ENCODE data around the gene SYT11. TPM values are rescaled to one million over a fixed set of nuclear protein-coding genes. Genes with fewer than 3 reads are reported as not detected.

Gene SYT11
- total and polyA plus RNA-seq, 4 donors: 0.49 to 1.2 (median 0.76) TPM

- TF ChIP-seq REST (IDR thresholded peaks at IDR 0.05) (no peak), NR2F2 (IDR thresholded peaks at IDR 0.05) (no peak), ATF3 (IDR thresholded peaks at IDR 0.05) (no peak)
Measured at GRCh38 chr1:155816351-155816750, 43.0 kb upstream of the SYT11 start (continued).

- Histone ChIP-seq H3K36me3 (ENCODE audit: control insufficient read depth in 4 of 4, insufficient read depth in 3 of 4, low read depth in 1 of 4, low read length in 3 of 4) (peaks cover 2 to 25% (median 16%) of the 10 kb centered on the region in 4 donors), H3K27ac (ENCODE audit: low read depth in 1 of 2, low read length in 2 of 2) (no peak overlapping the region)
- 93% methylated on average over 4 of the region's 4 CpGs for WGBS
Measured at GRCh38 chr1:155827450-155827849, 31.9 kb upstream of the SYT11 start.

More at GRCh38 chr1:155827450-155827849, 31.9 kb upstream of the SYT11 start:
- Histone ChIP-seq H3K4me3 (ENCODE audit: low read depth in 1 of 3, low read length in 3 of 3) (no peak overlapping the region), H3K9me3 (ENCODE audit: control insufficient read depth in 4 of 4, low read length in 3 of 4) (no peaks in the 10 kb centered on the region), H3K9ac (ENCODE audit: low read depth in 1 of 2, low read length in 2 of 2) (no peak overlapping the region), H3K4me1 (ENCODE audit: control insufficient read depth in 4 of 4, insufficient read depth in 4 of 4, low read length in 3 of 4) (peaks cover 0 to 1% (median 0%) of the 10 kb centered on the region in 4 donors), H3K27me3 (ENCODE audit: control insufficient read depth in 4 of 4, insufficient read depth in 4 of 4, low read length in 3 of 4) (no peaks in the 10 kb centered on the region)
- no peak for TF ChIP-seq MAX (IDR thresholded peaks at IDR 0.05)
- TF ChIP-seq SP1 (IDR thresholded peaks at IDR 0.05): no peak
- no peak for TF ChIP-seq YY1 (IDR thresholded peaks at IDR 0.05)
- no peak for TF ChIP-seq RAD21 (IDR thresholded peaks at IDR 0.05)
- TF ChIP-seq FOXA1 (IDR thresholded peaks at IDR 0.05): no peak
- TF ChIP-seq TAF1 (conservative IDR thresholded peaks at IDR 0.05): no peak
- TF ChIP-seq HNF4A (conservative IDR thresholded peaks at IDR 0.05): no peak
- TF ChIP-seq JUND (IDR thresholded peaks at IDR 0.05): no peak
- TF ChIP-seq GABPA (IDR thresholded peaks at IDR 0.05 in 1 of 2, conservative IDR thresholded peaks at IDR 0.05 in 1 of 2): no peak
- TF ChIP-seq REST (IDR thresholded peaks at IDR 0.05): no peak
- no peak for TF ChIP-seq EGR1 (IDR thresholded peaks at IDR 0.05; ENCODE audit: low read depth in 2 of 2)
- no peak for TF ChIP-seq CTCF (IDR thresholded peaks at IDR 0.05; ENCODE audit: low read depth, low read length, missing input control)
- no peak for TF ChIP-seq HNF4G (IDR thresholded peaks at IDR 0.05)
- TF ChIP-seq RXRA (IDR thresholded peaks at IDR 0.05): no peak
- no peak for TF ChIP-seq FOXA2 (IDR thresholded peaks at IDR 0.05)
- no peak for TF ChIP-seq ZBTB33 (IDR thresholded peaks at IDR 0.05)
- DNase-seq (ENCODE audit: low spot score): no peak
